ENCODE measurements around the gene CP.

The CP gene

GRCh38 chr3:149186219-149186618 lies 35.4 kb downstream of the CP start:
- no peak for DNase-seq (ENCODE audit: low spot score)

DNA sequence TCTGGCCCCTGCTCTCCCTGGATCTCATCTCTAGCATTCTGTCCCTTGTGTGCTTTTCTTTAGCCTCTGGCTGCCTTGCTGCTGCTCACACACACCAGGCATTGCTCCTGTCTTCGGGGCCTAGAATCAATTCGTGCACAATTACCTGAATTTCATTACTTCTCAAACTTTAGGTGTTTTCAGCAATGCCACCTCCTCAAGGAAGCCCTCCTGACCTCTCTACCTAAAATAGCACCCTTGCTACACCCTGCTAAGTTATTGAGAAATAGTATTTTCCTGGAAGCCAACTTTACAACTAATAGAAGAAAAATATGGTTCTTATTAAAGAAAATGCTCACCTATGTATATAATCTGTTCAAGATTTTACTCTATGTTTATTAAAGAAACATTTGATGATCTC lies 40.4 kb downstream of the CP start:
- no peak for DNase-seq (ENCODE audit: low spot score)

DNA sequence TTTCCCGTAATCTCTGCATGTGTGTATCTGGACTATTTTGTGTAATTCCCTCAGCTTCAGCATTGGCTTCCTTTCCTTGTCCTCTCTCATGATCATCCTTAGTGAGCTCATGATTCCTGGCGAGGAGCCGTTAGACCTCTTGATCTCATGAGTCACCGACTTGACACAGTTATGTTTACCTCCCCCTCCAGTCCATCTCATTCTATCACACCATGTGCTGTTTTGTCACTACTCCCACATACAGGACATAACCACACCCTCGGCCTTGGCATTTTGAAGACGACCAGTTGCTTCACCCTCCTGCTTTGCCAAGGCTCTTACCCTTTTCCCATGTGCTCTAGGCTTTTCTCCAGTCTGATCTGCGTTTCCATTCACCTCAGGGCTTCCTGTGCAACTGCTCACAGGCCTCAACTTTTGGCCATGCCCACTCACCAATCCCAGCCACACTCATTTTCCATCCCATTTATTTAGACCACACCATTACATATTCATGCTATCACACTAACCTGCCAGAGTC lies 41.5 kb downstream of the CP start:
- peak; percentile 96 for DNase-seq (ENCODE audit: low spot score)

GRCh38 chr3:149179220-149179619 lies 42.4 kb downstream of the CP start:
- DNase-seq (ENCODE audit: low spot score): no peak

DNA sequence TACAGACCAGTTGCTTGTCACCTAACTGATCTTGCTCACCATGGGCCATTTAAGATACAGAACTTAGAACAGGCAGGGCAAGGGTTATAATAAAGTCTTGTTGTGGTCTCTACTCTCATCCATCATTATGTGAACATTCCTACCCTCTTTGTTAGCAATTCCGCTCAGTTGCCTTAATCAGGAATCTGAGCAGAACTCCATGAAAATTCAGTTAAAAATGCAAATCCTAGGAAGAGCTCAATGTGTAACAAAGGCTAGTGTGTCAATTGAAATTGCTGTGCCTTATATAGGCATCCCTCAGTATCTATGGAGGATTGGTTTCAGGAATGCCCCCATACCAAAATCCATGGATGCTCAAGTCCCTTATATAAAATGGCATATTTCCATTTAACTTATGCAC lies 44.5 kb downstream of the CP start:
- DNase-seq (ENCODE audit: low spot score): no peak

DNA sequence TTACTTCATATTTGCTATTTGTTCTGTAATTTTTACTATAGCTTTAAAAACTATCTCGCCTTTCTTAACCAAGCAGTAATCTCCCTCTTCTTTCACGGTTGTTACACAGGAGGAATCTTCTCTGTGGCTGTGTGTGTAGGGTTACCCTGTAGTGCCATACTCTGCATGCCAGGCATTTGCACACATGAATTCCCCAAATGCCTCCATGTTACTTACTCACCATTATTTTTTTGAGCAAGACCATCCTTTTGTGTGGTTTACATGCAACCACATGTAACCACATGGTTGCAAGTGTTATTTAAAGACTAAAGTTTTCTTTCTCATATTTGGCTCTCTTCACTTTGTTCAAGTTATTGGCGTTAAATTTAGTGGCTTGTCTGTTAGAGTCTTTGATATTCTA lies 46.7 kb downstream of the CP start:
- DNase-seq (ENCODE audit: low spot score): no peak

DNA sequence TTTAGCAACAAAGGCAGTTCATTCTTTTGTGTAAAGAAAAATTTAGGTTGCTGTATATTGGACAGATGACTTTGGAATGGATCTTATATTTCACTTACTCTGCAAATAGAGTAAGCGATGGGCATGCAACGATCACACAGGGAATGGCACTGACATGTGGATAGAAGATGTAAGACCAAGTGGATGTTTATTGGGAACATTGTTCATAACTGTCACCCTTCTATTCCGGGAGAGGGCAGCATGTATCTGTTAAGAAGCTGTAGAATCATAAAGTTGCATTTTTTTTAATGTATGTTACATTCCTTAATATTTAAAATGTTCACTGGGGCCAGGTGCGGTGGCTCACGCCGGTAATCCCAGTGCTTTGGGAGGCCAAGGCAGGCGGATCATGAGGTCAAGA lies 51.0 kb downstream of the CP start:
- DNase-seq (ENCODE audit: low spot score): no peak

DNA sequence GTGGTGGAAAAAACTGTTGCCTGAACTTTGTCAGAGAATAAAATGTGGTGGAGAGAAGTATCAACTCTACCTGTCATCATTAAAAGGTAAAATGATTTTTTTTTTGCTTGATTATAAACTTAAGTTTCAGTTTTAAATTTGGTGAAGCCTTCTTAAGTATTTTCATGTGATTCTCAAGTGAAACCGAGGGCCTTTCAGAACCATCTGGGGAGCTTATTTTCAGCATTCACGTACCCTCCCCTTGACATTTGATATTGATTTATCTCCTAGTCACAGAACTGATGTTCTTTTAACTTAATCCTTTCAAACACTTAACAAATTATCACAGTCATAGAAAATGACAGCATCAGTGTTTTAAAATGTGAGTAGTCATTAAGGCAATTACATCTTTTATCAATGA lies 53.7 kb downstream of the CP start:
- no peak for DNase-seq (ENCODE audit: low spot score)

DNA sequence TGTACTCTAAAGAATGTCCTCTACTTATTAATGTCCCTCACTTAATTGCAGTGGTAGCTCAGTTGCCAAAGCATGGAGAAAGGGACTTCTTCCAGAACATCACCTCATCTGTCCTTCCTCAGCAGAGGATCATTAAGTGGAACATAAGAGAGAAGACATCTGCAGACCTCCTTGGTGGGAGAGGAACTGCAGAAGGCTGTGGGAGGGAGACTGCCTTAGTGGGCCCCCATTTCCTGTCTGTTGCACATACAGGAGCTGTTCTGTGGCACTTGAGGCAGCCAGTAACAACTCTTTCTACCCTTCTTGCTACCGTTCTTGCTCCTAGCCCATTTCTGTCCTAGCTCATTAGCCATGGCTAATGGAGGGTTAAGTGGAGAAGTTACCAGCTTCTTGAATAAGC lies 58.6 kb downstream of the CP start:
- DNase-seq (ENCODE audit: low spot score): no peak

DNA sequence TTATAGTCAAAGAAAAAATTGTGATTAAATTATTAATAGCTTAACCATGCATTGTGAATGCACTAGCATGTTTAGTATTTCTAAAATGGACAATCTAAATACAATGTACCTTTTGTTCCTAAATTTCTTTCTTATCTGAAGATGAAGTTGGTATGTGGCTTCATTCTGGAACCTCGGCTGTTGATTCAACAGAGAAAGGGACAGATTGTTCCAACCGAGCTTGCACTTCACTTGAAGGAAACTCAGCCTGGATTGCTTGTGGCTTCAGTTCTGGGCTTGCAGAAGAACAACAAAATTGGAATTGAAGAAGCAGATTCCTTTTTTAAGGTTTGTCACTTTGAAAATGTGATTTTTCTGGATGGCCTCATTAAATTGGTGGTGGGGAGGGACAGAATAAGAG lies 59.6 kb downstream of the CP start:
- DNase-seq (ENCODE audit: low spot score): no peak

- no peak for DNase-seq (ENCODE audit: low spot score)
These were observed 60.8 kb downstream of the CP start for GRCh38 chr3:149160754-149161300.

DNA sequence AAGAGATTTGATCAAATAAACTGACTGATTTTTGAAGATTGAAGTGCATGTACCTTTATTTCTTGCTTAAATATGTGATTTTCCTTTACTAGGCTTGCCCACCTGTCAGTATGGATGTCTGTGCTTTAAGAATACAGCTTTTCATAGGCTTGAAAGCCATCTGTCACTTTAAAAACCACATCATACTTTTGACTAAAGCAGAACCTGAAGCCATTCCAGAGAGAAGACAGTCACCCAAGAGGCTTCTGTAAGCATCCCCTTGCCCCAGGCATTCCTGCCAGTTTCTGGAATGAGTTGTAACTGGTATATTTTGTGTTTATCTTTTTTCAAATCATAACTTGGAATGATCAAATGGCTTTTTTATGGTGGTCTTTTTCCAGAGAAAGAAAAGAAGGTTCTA lies 68.2 kb downstream of the CP start:
- no peak for DNase-seq (ENCODE audit: low spot score)

DNA sequence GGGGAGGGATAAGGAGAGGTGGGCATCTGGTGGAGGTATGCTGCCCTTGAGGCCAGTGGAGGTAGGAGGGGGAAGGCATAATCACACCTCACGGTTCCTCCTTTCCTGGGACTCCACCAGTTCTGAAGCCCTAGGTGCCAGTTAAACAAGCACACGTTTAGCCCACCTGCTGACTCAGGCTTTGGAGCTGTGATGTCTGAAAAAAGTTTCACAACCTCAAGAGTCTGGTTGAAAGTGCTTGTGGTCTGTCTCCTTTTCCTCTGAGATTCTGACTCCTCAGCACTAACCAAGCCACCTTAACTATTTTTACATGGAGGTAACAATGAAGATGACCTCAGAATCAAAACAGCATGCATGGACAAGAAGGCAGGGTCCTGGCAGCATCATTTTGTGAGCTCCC lies 69.2 kb downstream of the CP start:
- DNase-seq (ENCODE audit: low spot score): no peak

GRCh38 chr3:149151843-149152242 lies 69.8 kb downstream of the CP start:
- DNase-seq (ENCODE audit: low spot score): no peak

DNA sequence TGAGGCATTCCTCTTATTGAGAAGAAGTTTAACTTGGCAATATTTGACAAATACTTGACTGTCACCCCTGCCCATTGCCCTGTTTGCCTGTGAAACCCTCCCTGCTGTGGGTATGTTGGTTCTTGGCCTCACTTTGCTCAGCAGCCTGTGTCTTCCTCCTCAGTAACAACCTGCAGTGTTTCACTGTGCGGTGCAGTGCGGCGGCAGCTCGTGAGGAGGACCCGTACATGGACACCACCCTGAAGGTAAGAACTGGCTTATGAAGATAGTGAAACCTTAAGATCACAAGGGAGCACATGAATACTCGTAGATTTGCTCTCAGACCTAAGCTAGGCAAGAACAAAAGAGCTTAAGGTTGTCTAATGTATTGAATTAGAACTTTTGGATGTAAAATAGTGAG lies 71.2 kb downstream of the CP start:
- DNase-seq (ENCODE audit: low spot score): no peak

DNA sequence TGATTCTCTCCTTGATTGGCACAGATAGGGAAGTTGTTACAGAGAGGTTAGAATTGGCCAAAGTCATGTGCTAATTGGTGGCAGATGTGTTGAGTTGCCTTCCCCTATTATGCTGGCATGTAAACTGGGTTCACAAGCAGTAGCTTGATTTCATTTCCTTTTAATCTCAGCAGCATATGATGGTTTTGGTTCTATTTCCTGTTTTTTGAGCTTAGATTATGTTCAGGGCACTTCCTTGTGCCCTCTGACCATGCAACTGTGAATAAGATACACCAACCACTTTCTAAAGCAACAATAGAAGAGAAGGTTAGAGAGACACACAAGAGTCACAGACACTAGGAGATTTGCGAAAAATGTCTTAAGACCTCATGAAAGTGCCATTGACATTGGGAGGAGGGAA lies 75.7 kb downstream of the CP start:
- no peak for DNase-seq (ENCODE audit: low spot score)

DNA sequence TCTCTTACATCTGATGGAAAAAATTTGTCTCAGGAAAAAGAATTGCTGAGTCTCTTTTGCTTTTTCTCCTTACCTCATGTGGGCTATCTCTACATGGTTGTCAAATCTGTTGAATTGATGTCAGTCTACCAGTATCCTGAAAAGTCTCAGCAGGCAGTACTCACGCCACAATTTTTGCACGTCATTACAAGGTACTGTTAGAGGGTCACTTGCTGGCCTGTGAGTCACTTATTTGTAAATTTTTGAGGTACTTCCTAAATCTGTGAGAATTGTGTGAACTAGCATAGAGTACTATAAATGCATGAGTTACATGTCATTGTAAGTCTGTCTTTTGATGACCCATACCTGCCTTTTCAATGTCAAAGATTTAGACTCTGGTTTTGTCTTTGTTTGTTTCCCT lies 76.3 kb downstream of the CP start:
- DNase-seq (ENCODE audit: low spot score): no peak

GRCh38 chr3:149142682-149143081 lies 78.9 kb downstream of the CP start:
- DNase-seq (ENCODE audit: low spot score): no peak

GRCh38 chr3:149134575-149134974 lies 87.1 kb downstream of the CP start:
- no peak for DNase-seq (ENCODE audit: low spot score)

- no peak for DNase-seq (ENCODE audit: low spot score)
These were observed 90.0 kb downstream of the CP start for GRCh38 chr3:149131589-149131988.

DNA sequence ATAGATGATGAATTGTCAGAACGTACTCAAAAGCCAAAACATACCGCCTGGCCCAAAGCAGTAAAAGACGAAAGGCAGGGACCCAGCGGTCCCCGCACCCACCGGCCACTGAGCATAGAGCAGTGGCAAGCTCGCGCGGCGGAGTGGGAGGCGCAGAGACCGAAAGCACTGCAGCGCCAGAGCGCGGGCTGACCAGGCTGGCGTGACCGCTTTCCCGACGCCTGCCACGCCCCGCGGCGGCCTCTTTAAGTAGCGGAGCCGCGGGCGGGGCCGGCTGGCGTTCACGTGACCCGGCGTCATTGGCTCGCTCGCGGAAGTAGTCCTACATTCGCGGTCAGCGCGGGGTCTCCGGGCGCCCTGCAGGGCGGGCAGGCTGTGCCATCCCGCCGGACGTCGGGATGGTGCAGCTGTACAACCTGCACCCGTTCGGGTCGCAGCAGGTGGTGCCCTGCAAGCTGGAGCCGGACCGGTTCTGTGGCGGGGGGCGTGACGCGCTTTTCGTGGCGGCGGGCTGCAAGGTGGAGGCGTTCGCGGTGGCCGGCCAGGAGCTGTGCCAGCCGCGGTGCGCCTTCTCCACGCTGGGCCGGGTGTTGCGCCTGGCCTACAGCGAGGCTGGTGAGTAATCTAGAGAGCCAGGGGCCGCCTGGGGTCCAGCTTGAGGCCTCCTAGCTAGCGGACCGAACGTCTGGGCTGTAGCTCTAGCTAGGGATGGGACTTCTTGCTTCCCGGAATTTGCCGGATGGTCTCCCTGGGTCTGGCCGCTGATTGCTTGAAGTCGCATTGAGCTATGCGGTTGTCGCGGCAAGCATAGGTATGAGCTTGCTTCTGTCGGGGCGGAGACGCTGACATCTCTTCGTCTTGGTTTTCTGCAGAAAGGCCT lies 92.1 kb downstream of the CP start, which contains the start of gene HPS3:
Gene HPS3, plus strand, starts transcription at position 313 of the 880 bp plus-strand sequence. Its CDS starts 86 bp downstream, at position 399.
- DNase-seq (ENCODE audit: low spot score): peak; percentile 94

DNA sequence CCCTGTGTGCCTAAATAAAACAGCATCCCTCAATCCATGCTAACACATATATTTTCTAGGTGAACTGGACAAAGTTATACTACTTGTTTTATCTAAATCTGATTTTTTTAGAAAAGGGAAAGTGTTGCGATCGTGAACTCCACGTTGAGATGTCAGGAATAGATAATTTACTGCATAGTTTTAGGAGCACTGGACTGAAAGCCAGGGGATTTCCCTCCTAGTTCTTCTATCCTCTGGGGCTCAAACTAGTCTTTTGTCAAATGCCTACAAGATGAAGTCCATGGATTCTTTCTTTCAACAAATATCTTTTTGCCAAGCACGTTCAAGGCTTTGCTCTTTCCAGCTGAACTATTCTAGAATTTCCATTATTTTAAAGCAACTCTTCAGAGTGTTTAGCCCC lies 92.8 kb downstream of the CP start:
- DNase-seq (ENCODE audit: low spot score): no peak

DNA sequence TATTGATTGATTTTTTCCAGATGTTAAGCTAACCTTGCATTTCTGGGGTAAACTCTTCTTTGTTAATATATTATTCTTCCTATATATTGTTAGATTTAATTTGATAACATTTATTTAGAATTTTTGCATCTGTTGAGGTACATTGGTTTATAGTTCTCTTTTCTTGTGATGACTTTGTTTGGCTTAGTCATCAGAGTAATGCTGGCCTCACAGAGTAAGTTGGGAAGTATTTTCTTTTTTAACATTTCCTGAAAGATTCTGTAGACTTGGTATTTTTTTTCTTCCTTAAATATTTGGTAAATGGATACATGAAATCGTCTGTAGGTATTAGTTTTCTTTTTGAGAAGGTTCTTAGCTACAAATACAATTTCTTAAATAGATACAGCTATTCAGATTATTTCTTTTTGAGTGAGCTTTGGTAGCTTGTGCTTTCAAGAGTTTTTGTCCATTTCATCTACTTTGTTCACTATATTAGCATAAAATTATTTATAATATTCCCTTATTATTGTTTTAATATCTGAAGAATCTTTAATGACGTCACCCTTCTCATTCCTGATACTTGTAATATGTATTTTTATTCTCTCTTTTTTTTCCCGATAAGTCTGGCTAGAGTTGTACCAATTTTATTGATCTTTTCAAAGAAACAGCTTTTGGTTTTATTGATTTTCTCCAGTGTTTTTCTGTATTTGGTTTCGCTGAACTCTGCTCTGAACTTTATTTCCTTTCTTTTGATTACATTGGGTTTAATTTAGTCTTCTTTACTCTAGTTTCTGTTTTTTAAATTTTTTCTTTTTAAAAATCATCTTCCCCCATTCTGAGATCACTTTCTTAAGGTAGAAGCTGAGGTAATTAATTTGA lies 98.7 kb downstream of the CP start:
- no peak for DNase-seq (ENCODE audit: low spot score)
